C1 segment of cervical spinal cord (tissue), 14 donors: ENCODE data around the gene HOXB2.

Experiments used
- DNase-seq, 14 donors: peaks; one replicate each; lab custom pipeline; 2025; lab: John Stamatoyannopoulos, UW

HOXB2 gene

GRCh38 chr17:48565925-48566710, 21.2 kb upstream of the HOXB2 start:
- no peak for DNase-seq

DNA sequence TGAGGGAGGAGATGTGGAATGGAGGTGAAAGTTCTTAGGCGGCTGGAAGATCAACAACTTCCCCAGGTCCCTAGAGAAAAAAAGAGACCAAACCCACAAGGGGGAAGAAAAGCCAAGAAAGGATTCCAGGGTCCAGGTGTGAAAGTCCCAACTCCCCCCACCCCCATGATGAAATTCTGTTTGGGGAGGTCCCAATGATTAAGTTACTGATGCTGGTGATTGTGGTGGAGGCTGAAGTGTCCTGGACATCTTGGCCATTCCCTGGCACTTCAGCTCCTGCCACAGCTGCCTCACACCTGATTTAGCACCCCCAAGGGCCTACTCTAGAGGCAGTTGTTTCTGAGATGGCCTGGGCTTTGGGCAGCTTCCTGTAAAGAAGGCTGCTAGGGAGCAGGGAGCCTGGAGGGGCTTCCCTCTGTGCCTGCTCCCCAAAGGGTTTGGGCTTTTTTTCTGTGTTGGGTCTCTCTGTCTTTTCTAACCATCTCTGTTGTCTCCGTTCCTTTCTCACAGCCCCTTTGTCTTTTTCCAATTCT, 20.2 kb upstream of the HOXB2 start:
- no peak for DNase-seq

DNA sequence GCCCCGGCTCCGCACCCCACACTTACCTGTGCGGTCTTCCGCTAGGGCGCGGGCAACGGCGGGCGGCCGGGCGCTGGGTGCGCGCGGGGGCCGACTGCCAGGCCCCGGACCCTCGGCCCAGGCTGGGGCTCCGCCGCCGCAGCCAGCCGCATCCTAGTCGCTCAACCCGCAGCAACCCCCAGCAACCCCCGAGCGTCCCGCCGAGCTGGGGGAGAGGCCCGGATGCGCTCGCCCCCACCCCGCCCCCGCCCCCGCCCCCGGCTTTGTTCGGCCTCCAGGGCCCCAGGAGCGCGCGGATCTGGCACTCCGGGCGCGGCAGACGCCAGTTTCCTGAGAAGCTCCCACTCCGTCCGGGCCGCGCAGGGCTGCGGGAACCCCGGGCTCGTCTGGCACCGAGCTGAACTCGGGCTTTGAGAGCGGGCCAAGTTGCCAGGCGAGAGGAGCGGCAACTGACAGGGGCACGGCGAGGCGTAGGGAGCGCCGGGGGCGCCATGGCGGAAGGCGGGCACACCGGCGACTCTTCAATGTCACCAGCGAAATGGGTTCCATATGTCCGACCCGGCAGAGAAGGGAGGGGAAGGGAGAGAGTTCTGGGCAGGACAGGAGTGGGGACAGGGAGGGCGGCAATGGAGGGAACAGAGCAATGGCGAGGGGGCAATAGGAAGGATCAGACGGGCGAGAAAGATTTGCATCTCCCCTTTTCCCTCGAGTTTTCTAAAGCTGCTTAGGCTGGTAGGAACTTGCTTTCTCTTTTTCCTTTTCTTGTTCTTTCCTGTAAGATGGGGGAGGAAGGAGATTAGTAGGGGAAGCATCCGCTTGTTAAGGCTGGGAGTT, 19.5 kb upstream of the HOXB2 start:
- peak in 3 of 14 donors; percentile 27 to 39 (median 32) for DNase-seq

- DNase-seq = no peak
Observed at GRCh38 chr17:48563867-48564187, 18.9 kb upstream of the HOXB2 start.

- DNase-seq = no peak
Observed at GRCh38 chr17:48563385-48563838, 18.5 kb upstream of the HOXB2 start.

- no peak for DNase-seq
Observed at GRCh38 chr17:48562934-48563333, 18.0 kb upstream of the HOXB2 start.

GRCh38 chr17:48561884-48562810, 17.2 kb upstream of the HOXB2 start:
- no peak for DNase-seq

DNA sequence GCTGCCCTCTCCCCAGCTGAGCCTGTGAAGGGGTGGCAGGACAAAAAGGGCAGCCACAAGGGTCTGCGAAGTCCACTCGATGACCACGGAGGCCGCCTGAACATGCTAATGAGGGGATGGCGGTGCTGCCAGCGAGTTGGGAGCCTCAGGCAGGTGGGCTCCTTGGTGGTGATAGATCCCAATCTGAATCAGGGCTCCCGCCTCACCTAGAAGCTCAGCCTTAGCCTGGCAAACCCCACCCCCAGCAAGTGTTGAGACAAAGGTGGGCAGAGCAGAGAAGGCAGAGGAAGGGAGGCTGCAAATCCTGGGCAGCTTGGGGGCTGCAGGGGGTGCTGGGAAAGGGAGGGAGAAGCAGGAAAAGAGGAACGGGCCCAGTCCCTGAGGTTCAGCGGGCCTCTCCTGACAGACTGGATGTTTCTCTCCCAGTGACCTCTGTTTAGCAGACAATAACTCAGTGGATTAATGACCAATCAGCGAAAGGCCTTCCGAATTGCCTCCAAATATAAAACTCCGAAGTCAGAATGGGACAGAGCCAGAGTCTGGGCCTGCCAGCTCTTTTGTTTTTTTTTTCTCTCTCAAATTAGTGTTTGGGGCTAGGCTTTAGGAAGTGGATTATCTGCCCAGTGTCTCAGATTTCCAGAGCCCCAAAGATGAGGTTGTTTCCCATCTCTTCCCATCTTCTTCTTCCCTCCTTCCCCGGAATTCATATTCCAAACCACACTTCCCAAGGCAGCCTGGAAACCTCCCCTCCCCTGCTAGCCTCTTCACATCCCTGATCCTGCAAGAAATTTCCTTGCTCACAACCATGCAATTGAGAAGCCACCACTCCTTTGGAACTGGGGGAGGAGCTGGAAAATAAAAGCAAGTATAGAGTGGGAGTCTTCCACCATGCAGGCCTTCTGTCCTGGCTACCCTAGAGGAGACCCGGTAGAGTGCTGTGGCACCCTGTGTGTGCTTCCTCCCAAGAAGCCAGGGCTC, 15.2 kb upstream of the HOXB2 start:
- no peak for DNase-seq

GRCh38 chr17:48559122-48559839, 14.4 kb upstream of the HOXB2 start:
- no peak for DNase-seq

- no peak for DNase-seq
Observed at GRCh38 chr17:48558831-48559121, 13.9 kb upstream of the HOXB2 start.

DNA sequence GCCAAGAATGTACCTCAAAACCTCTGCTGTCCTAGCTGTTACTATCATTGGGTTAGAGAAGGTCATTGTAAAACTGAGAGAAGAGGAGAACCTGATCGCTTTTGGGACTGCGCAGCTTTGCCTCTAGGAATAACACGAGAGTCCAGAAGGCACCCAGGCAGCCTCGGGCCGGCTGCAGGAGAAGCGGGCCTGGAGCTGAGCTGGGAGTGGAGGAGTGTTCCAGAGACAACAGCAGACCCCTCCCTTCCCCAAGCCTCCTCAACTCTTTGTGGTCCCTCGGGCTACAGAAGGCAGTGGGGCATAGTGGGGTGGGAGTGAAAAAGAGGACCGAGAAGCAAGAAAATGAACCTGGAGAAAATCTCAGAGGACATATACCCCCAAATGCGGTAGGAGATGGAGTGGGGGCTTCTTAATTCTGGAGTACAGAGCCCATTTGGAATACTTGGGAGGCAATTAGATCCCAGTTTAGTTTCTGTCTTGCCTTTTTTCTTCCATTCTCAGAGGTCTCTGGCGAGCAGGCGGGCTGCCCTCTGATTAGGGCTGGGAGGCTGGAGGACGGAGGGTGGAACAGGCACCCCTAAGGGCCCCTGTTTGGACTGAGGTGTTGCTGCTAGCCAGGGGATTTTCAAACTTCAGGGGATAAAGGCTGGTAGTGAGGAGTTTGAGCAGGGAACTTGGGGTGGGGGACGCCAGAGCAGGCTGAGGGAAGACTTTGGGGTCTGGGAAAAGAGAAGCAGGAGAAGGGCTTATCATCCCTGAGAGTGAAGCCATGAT, 13.3 kb upstream of the HOXB2 start:
- DNase-seq = no peak

DNA sequence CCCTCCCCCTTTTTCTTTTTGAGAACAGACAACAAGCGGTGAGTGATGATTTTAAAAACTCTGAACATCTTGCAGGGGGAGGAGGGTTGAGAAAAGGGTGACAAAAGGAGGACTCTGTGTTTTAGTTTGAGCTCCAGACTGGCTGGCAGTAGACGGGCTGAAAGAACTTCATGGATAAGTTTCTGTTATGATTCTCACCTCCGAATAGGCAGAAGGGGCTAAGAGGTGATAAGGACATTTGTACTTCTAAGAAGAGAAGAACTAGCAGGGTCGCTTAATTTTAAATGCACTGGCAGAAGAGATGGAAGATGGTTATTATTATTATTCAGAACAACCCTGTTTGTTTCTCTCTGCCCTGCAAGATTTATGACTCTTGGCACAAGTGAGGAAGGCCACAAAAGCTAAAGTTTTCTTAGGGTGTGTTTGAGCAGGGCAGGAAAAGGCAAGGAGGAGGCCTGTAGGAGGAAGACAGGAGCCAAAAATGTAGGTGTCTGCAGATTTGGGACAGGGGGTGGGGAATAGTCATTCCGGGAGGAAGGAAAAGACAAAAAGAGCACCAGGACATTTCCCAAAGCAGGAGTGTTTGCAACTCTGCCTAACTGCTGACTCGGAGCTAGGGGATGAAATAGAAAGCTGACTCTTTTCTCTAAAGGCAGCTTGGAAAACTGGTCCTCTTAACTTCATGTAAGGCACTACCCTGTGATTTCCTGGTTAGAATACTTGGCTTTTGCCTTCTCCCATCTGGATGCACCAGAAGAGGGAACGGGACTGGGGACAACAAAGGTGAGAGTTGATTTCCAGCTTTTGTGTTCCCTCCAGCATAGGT, 11.9 kb upstream of the HOXB2 start:
- no peak for DNase-seq

GRCh38 chr17:48556229-48556575, 11.3 kb upstream of the HOXB2 start:
- no peak for DNase-seq

- no peak for DNase-seq
Observed at GRCh38 chr17:48555258-48556228, 10.6 kb upstream of the HOXB2 start.

DNA sequence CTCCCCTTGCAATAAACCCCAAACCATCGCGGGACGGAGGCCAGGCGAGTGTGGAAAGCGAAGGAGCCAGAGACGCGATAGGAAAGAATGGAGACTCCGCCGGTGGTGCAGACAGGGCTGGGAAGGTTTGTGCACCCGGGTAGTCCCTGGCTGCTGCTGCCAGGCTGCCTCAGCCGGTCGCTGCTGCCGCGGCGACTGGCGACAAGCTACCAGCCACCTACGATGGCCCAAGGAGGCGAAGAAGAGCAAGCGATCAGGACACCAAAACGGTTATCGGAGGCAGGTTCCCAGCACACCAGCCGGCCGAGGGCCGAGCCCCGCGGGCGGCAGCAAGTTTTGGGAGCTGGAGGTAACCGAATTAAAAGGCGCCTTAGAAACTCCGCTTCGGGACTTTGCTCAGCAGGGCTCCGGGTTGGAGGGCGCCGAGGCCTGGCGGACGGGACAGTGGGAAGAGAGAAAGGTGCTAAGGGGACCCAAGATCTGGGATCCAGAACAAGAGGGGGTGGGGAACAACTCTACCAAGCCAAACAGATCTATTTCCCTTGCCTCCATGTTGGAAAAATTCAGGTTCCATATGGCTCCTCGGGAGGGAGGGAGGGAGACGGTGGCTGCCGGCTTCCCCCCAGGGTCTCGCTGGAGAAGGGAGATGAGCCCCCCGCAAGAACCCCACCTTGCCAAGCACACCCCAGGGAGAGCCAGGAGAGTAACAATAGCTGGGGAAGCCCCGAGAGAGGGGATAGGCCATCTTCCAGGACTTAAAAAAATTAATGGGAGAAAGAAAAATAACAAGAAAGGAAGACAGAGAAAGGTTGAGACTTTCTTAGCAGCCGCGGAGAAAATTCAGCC, 9.7 kb upstream of the HOXB2 start:
- DNase-seq = no peak

GRCh38 chr17:48553826-48554225, 8.9 kb upstream of the HOXB2 start:
- no peak for DNase-seq
